Limb (tissue), 2 donors: ENCODE data around the gene LANCL1.
A peak's percentile ranks its signal among the peaks of the same experiment; 100 is the strongest.
"Not testable (repeated sequence)": the region's sequence is repeated elsewhere in the genome, so short reads cannot be mapped to it uniquely, and the experiment has no call there.

Experiments used
- DNase-seq, 2 donors: peaks; one replicate each; pipeline ENCODE4 v3.0.0-alpha.2; 2016; ENCODE audit errors: extremely low spot score in 2 of 2

LANCL1 gene

DNA sequence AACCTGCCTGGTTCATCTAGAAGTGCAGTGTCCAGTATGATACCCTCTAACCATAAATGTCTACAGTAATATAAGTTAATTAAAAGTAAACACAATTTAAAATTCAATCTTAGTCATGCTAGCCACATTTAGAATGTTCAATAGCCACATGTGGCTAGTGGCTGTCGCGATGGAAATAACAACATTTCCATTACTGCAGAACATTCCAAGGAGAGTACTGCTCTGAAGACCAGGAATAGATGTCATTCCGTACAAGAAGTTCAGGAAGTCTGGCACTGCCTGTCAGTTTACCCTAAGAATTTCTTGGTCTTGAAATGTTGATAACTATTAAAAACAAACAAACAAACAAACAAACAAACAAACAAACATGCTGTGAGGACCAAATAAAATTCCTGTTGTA, 17.2 kb downstream of the LANCL1 start:
- DNase-seq: no peak

DNA sequence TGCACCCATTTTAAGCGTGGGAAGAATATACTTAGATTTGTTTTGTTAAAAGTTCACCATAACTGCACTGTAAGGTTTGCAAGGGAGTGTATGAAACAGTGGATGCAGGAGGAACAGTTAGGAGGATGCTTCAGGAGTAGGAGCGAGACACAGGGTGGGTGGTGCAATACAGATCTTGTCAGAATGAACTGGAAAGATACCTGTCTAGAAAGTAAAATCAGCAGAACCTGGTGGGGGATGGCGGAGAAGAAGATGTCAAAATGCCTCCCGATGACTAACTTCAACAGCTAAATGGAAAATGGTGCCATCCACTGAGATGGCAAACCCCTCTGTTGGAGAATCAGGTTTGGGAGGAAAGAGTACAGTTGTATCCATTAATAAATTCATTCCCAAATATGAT, 18.2 kb downstream of the LANCL1 start:
- DNase-seq: no peak

DNA sequence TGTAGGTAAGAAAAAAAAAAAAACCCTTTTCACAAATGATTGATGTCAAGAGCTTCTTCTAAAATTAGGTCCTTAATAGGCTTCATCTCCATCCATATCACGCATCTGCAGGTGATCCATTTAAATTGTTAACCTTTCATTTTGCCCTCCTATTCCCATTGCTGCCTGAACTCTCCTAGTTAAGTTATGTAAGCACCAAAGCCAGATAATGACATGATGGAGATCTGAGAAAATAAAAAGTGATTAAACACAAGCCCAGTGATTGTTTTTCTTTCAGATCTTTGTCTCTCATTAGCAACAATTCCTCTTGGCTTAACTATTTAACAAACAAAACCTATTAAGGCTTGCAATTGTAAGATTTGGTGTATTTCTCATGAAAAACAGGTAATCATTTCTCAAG, 20.0 kb downstream of the LANCL1 start:
- DNase-seq: no peak

DNA sequence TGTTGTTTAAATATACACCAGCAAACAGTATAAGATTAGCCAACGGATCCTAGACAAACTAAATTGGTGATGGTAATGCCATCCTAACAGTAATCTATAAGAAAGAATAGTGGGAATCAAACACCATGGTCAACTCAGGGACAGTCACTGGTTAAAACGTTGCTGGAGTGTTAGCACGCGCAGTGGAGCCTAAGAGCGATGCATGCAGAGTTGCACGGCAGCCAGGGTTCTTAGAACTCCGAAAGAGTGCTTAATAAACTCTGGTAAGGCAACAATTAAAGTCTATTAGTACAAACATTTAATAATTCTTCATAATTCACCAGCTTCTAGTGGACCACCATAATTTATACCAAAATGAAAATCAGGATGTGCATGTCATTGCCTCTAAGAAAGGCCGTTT, 22.2 kb downstream of the LANCL1 start:
- DNase-seq: no peak

DNA sequence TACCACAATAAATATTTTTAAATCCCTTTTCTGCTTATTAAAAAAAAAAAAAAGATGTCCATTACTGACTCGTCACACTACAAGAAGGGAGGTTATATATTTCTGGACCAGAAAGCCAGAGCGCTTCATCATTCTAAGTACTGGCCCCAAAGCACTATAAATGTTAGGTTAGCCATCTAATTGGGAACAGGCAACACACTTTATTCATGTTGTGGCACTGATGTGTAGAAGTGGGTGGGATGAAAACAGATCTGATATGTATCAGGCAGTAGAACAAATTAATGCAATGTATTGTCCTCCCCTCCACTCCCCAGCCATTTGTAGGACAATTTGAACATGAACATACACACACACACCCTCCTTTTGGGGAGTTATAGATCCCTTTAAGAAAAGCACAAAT, 24.4 kb downstream of the LANCL1 start:
- DNase-seq: no peak

DNA sequence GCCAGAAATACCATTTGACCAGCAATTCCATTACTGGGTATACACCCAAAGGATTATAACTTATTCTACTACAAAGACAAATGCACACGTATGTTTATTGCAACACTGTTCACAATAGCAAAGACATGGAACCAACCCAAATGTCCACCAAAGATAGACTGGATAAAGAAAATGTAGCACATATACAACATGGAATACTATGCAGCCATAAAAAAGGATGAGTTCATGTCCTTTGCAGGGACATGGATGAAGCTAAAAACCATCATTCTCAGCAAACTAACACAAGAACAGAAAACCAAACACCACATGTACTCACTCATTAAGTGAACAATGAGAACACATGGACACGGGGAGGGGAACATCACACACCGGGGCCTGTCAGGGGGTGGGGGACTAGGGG, 25.6 kb downstream of the LANCL1 start:
- DNase-seq: not testable (repeated sequence)

DNA sequence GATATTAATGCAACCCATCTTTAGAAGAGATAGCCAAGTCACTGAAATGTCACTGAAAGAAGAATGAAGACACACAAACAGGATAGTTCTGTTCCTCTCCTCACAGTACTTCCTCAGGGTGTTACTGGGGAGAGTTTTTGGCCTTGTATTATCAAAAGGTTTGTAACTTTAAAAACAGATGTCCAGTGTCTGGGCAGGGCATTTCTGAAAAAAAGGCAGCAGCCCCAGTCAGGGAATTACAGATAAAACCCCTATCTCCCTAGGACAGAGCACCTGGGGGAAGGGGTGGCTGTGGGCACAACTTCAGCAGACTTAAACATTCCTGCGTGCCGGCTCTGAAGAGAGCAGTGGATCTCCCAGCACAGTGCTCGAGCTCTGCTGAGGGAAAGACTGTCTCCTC, 30.8 kb downstream of the LANCL1 start:
- no peak for DNase-seq

DNA sequence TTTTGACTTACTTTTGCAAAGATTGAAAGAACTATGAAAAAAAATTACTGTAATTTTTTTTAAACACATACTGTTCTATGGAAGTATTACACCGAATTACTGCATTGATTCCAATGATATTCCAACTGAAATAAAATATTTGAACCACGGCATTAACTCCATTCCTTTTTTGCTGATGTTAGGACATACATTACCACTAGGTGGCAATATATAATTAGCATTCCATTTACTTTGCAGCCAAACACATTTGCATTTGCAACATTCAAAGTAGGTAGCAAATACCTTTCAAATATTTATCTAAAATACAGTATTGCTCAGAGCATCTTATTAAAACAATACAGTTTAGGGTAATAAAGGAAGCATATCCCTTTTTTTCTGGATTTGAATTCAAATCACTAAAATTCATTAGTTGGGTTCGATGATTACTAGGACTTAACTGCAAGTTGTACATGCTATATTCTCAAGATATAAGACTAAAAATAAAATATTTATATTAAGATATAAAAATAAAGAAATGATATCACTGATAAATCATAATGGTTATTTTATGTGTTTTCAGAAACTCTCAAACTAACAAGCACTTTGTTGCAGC, 31.3 kb downstream of the LANCL1 start:
- peak in 1 of 2 donors; percentile 36 for DNase-seq

DNA sequence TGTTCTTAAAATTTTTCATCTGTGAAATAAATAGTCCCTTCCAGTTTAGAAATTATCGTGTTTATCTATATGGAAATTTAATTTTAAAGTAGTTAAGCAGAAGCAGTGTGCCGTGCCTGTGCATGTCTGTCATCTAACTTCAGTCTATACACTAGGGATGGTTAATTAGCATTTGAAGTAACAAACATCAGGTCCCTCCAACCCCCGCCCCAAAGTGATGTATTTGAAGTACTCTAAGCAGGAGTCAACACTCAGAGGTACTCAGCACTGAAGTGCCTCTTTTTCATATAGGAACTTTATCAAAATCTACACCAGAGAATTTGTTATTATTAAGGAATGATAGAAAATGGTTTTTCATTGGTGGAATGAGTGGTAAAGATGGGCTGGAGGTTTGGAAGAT, 33.0 kb downstream of the LANCL1 start:
- DNase-seq: no peak

DNA sequence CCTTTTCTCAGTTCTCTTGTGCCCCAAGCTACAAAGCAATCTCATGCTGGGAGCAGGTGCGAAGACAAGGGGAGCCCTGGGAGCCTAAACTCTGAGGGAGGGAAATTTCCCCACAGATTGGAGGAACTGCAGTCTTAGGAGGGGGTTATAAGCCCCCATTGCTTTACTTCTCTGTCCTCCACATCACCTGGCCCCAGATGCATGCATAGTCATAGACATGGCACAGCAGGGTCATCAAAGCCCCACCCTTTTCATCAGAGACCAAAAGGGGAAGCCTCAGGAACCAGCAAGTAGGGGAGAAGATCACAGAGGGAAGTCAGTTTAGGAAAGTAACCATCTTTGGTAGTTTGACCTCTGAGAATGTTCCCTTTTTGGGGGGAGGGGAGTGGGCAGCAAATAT, 33.7 kb downstream of the LANCL1 start:
- no peak for DNase-seq

DNA sequence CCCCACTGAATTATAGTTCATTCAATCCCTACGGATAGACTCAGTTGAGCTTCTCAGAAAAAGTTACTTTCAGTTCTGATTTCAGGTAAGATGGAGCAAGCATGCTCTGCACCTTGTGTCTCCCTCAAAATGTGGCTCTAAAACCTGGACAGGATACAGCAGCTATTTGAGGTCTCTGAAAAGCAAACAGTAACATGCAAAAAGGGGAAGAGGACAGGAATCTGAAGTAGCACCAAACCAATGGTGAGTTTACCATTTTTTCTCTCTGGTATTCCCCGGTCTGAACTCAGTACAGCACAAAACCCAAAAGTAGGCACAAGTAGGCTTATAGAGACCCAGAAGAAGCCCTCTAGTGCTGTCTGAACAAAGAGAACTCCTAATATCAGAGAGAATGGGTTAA, 34.1 kb downstream of the LANCL1 start:
- DNase-seq: no peak

DNA sequence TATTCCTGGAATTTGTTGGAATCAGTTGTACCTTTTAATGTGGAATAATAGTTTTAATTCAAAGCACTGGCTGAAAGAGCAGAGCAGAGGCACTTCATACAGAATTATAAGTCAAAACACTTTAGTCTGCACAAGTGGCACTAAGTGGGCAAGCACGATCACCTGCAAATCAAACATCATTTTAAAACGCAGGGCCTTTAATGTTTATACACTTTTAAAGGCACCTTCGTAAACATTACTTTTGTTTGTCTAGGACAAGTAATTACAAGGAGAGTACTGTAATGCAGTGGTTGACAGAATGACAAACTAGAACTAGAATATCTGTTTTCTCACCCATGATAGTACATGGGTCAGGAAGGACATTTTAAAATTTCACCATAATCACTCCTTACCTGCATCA, 36.4 kb downstream of the LANCL1 start:
- DNase-seq: no peak

DNA sequence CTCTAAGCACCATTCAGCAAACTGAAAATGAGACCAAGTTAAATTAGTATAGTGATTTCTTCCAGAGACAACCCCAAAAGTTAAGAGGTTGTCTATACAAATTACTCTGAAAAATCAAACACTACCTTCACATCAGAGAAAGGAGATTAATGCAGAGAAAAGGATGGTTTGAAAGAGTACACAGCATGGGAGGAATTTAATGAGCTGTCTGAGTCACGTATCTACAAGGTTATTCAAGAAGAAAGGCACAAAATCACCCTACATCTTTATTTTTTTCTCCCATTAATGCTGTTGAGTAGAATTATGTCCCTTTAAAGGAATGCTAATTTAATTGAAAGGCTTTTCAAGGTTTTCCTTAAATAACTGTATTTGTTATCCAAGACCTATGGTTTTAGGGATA, 41.1 kb downstream of the LANCL1 start:
- no peak for DNase-seq

DNA sequence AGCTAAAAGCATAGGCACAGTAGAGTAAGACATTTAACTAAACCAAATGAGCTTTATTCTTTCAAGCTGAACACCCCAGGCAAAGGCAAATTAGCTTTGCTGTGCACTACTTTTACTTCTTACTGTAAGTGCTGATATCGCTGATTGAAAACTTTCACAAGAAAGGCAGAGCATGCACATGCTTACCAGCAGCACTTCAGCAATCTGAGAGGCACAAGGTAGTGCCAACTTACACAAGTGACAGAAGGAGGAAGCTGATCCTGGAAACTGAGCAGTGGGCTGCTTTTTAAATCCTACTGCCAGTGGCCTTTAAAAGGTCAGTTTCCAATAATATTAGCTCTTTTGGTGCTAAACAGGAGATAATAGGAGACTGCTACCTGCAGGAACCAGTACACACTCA, 43.9 kb downstream of the LANCL1 start:
- DNase-seq: no peak

DNA sequence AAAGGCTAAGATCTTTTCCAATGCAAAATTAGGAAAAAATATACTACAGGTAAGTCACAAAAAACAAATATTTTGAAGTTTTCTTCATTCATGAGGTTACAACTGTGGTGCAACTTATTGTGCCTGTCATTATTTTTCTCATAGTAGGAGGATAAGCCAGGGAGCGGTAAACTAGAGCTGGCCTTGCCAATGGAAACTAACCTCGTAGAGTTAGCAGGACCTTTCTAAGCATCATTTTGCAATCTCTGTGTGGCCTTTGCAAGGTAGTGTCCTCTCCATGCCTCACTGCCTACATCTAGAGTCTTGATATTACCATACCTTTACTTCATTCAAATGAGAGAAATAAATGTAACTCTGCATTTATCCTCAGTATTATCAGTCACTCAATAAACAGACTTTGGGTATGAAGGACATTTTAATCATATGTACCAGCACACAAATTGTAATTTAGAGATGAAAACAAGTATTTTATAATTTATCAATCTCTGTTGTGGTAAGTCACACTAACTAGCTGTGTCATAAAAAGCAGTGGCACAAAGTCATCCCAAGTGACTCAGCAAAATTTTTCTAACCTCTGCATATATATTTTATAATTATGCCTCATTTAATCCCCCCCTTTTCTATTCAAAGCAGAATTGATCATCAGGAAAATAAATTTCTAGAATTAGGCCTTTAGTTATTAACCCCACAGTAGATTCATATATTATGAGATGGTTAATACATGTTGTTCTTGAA, 47.0 kb downstream of the LANCL1 start:
- no peak for DNase-seq

DNA sequence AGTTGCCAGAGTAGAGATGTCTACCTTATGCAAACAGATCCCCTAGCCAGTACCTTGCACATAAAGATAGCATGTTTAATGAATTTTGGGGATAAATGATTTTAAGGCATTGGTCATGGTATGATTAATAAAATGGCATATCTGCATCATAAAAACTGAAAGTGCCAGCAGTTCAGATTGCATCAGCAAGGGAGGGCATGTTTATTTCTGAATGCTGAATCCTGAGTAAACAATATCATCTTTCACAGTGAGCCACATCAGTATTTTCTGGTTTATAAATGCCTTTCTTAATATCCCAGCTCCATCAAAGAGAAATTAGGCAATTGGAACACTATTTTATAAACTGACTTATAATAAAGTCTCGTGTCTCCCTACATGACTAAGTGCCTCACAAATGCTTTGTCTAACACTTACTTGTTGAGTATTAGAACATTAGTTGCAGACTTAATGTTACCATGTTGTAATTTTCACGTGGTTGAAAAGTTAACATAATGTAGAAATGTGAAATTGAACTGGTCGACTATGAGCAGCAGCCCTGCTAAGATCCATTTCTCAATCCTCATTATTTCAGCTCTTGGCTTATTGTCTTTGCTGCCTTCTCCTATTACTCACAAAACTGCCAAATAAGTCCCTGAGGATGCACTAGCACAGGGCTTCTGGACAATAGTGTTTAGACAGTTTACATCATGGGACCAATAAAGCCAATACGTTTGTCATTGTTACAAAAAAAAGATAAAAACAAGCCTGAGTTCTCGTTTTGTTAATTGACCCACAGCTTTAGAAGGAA, 48.0 kb downstream of the LANCL1 start:
- DNase-seq: no peak

DNA sequence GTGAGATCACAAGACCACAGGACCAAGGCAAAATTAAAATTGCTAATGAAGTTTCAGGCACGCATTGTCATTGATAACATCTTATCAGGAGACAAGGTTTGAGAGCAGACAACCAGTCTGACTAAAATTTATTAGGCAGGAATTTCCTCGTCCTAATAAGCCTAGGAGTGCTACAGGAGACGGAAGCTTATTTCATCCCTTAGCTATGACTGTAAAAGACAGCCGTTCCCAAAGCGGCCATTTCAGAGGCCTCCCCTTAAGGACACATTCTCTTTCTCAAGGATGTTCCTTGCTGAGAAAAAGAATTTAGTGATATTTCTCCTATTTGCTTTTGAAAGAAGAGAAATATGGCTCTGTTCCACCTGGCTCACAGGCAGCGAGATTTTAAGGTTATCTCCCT, 49.2 kb downstream of the LANCL1 start:
- DNase-seq: not testable (repeated sequence)

DNA sequence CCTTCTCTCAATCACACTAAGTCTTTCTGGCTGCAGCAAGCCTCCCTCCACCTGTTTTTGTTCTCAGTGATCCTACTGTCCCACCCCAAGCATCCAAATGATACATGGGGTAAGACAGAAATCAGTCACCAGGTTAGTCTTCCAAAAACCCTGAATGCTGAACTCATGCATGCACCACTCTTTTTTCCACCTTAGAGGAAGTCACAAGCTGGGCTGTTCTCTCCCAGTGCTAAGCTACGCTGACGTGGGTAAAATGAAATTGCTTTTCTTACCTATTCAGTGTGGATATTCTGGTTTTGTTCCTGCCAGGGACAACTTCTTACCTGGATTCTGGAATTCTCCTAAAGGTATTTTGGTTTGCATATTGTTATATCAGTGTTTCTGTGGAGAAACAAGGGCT, 54.2 kb downstream of the LANCL1 start:
- DNase-seq: no peak

DNA sequence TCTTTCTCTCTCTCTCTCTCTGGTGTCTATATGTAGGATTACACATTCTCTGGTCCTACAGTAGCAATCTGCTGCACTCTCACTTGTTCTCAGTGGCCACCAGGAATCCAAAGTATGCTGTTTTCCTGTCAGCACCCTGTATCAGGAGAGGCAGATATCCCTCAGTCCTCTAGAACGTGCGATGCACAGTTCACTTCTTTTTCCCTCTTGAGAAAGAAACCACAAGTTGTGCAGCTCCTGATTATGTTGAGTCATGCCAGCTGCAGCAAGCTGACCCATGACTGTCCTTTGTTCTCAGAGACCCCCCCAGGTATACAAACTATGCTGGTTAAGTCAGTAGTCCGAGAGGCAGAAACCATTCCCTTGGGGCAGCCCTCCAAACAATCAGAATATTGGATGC, 54.6 kb downstream of the LANCL1 start:
- DNase-seq: no peak

DNA sequence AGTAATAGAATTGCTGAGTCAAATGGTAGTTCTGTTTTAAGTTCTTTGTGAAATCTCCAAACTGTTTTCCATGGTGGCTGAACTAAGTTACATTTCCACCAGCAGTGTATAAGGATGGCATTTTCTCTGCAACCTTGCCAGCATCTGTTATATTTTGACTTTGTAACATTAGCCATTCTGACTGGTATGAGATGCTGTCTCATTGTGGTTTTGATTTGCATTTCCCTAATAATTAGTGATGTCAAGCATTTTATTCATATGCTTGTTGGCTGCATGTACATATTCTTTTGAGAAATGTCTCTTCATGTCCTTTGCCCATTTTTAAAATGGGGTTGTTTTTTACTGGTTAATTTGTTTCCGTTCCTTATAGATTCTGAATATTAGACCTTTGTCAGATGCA, 63.9 kb downstream of the LANCL1 start:
- no peak for DNase-seq

DNA sequence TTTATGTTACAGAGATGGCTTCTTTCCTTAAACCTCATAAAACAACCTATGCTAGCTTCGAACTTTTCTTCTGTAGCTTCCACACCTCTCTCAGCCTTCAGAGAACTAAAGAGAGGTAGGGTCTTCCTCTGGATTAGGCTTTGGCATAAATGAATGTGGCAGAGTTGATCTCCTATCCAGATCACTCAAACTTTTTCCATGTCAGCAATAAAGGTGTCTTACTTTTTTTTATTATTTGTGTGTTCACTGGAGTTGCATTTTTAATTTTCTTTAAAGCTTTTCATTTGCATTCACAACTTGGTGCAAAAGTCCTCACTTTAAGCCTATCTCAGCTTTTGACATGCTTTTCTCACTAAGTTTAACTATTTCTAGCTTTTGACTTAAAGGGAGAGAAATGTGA, 66.0 kb downstream of the LANCL1 start:
- DNase-seq: no peak

DNA sequence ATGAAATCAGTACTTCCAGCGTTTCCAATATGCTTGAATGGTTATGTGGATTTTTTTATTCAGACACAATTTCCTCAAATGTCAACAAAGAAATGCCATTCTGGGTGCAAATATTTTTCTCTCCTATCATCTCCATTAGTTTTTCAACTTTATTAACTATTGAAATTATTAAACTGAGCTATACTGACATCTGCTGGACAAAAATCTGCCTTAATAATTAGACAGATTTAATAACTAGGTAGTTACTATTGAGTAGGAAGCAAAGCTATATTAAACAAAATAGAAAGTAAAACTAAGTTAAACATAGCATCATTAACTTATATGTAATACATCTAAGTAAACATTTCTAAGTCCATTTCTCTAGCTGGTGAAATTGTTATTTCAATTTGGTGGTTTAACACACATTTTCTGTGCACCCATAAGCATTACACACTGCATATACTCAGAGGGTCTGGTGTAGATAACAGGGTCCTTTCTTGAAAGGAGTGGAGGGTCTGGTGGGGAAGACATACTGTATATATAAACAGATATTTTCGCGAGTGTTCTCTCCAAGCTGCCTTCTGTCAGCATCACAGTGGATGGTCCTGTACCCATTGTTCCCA, 77.0 kb downstream of the LANCL1 start:
- DNase-seq: peak in 1 of 2 donors; percentile 50
